HL-60 (cell line): ENCODE data around the gene GLRX5.

Experiments used
- DNase-seq, 2 experiments: peaks; one replicate each; pipeline ENCODE4 v3.0.0-alpha.2; 2010 to 2020; ENCODE audit warnings: low read depth in 1 of 2, low spot score in 1 of 2
- H3K27ac ChIP-seq: fragments of 250-450 bp; sonication (Bioruptor Pico); replicated peaks from 2 replicates; pipeline ENCODE4 v1.5.1; 2020; ENCODE audit warnings: mild to moderate bottlenecking, moderate library complexity
- H3K27me3 ChIP-seq: fragments of 250-450 bp; sonication (Bioruptor Pico); 2 replicates; pipeline ENCODE4 v1.5.1; 2021; ENCODE audit warnings: mild to moderate bottlenecking, moderate library complexity; ENCODE audit not compliant: insufficient read depth, poor library complexity, severe bottlenecking
- H3K4me3 ChIP-seq: replicated peaks from 2 replicates; pipeline ENCODE4 v1.5.1; 2011; ENCODE audit warnings: mild to moderate bottlenecking, control low read depth, low read length; ENCODE audit not compliant: insufficient read depth
- GABPA ChIP-seq: IDR thresholded peaks from 2 replicates; pipeline ENCODE4 v1.6.1; 2012; ENCODE audit warnings: low read depth
- POLR2AphosphoS5 ChIP-seq: IDR thresholded peaks from 2 replicates; pipeline ENCODE4 v1.6.1; 2012; ENCODE audit warnings: low read depth
- SPI1 ChIP-seq: IDR thresholded peaks from 2 replicates; pipeline ENCODE4 v1.6.1; 2012; ENCODE audit warnings: low read depth, mild to moderate bottlenecking, borderline replicate concordance
- TF ChIP-seq, protein P1 (sequence below): IDR thresholded peaks from 2 replicates; pipeline ENCODE4 v1.6.1; 2012; ENCODE audit warnings: low read depth; ENCODE audit not compliant: insufficient replicate concordance
- TF ChIP-seq, protein P2 (sequence below): IDR thresholded peaks from one replicate; pipeline ENCODE4 v1.5.1; 2011; ENCODE audit warnings: low read length, control low read depth, inconsistent platforms; ENCODE audit not compliant: insufficient read depth

The GLRX5 gene

DNA sequence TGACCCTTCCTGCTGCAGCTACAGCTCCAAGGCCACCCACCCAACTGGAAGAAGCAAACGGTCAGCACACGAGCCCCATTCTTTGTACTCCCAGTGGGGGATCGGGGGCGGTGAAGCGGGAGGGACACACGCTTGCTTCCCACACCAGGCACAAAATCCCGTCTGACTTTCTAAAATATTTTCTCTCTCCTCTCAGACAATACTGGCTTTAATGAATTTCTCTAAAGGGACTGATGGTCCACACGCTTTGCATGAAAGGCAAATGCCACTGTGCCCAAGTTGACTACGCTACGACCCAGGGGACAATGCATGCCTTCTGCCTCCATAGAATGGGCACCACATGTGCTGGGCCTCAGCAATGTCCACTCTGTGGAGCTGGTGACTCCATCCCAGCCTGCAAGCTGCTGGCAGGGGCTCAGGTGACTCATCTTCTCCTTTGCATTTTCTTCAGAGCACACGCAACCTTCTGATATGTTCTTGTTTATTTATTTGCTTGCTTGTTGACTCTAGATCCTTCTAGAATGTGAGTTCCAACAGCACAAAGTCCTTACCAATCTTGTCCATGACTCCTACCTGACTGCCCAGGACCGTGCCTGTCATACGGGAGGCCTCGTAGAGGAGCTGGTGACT, 34.0 kb upstream of the GLRX5 start:
- no peak overlapping the region for H3K4me3 ChIP-seq
- no peak overlapping the region for H3K27ac ChIP-seq
- no peaks in the 10 kb centered on the region for H3K27me3 ChIP-seq
- no peak for DNase-seq
- TF ChIP-seq, protein P1, sequence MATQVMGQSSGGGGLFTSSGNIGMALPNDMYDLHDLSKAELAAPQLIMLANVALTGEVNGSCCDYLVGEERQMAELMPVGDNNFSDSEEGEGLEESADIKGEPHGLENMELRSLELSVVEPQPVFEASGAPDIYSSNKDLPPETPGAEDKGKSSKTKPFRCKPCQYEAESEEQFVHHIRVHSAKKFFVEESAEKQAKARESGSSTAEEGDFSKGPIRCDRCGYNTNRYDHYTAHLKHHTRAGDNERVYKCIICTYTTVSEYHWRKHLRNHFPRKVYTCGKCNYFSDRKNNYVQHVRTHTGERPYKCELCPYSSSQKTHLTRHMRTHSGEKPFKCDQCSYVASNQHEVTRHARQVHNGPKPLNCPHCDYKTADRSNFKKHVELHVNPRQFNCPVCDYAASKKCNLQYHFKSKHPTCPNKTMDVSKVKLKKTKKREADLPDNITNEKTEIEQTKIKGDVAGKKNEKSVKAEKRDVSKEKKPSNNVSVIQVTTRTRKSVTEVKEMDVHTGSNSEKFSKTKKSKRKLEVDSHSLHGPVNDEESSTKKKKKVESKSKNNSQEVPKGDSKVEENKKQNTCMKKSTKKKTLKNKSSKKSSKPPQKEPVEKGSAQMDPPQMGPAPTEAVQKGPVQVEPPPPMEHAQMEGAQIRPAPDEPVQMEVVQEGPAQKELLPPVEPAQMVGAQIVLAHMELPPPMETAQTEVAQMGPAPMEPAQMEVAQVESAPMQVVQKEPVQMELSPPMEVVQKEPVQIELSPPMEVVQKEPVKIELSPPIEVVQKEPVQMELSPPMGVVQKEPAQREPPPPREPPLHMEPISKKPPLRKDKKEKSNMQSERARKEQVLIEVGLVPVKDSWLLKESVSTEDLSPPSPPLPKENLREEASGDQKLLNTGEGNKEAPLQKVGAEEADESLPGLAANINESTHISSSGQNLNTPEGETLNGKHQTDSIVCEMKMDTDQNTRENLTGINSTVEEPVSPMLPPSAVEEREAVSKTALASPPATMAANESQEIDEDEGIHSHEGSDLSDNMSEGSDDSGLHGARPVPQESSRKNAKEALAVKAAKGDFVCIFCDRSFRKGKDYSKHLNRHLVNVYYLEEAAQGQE, result no peak
- TF ChIP-seq GABPA (no peak), POLR2AphosphoS5 (no peak), SPI1 (no peak)
- TF ChIP-seq, protein P2, sequence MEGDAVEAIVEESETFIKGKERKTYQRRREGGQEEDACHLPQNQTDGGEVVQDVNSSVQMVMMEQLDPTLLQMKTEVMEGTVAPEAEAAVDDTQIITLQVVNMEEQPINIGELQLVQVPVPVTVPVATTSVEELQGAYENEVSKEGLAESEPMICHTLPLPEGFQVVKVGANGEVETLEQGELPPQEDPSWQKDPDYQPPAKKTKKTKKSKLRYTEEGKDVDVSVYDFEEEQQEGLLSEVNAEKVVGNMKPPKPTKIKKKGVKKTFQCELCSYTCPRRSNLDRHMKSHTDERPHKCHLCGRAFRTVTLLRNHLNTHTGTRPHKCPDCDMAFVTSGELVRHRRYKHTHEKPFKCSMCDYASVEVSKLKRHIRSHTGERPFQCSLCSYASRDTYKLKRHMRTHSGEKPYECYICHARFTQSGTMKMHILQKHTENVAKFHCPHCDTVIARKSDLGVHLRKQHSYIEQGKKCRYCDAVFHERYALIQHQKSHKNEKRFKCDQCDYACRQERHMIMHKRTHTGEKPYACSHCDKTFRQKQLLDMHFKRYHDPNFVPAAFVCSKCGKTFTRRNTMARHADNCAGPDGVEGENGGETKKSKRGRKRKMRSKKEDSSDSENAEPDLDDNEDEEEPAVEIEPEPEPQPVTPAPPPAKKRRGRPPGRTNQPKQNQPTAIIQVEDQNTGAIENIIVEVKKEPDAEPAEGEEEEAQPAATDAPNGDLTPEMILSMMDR, result no peak

GRCh38 chr14:95502381-95502950, 32.4 kb upstream of the GLRX5 start:
- TF ChIP-seq, protein P2, result no peak
- TF ChIP-seq, protein P1, result no peak
- TF ChIP-seq POLR2AphosphoS5, result peak; percentile 53; the same call in 1 of the 2 replicates
- no peaks in the 10 kb centered on the region for H3K27me3 ChIP-seq
- H3K27ac ChIP-seq, result peak overlapping the region; percentile 67
- peak; percentile 70 to 81 for DNase-seq
- H3K4me3 ChIP-seq, result no peak overlapping the region

- Histone ChIP-seq H3K27me3 (no peaks in the 10 kb centered on the region), H3K4me3 (no peak overlapping the region), H3K27ac (no peak overlapping the region)
- no peak for DNase-seq
- TF ChIP-seq, protein P2, result no peak
- no peak for TF ChIP-seq GABPA
- no peak for TF ChIP-seq SPI1
Observed at GRCh38 chr14:95503365-95504134, 31.3 kb upstream of the GLRX5 start.
